Measurements from ENCODE around the gene OR2T34.
"Not testable (repeated sequence)": the region's sequence is repeated elsewhere in the genome, so short reads cannot be mapped to it uniquely, and the experiment has no call there.

The OR2T34 gene

DNA sequence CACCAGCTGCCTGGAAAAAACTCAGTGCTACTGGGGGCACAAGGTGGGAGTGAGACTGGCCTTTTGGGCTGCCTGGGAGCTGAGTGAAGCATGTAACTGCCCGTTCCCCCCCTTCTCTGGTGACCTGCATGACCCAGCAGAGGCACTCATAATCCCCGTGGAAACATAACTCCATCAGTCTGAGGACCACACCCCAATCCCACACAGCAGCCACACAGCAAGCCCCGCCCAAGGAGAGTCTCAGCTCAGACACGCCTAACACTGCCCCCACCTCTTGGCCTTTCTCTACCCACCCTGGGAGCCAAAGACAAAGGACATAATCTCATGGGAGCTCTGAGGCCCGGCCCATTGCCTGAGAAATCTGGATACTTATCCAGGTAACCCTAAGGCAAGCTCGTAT is 23.5 kb downstream of the OR2T34 start:
- DNase-seq (ENCODE audit: low spot score), result not testable (repeated sequence)

DNA sequence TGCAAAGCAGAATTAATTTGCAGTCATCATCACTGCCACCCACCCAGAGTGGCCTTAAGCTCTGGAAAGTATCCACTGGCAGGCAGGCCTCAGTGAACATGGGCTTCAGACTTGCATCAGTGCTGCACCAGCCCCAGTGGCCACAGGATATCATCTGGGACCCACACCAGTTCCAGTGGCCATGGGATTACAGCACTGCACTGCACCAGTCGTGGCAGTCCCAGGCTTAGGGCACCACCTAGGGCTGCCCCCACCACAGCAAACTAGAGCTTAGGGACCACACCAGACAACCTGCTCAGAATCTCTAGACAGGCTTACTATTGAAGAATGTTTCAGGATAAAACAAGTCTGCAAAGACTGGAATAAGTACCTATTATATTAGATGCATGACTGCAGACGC is 27.2 kb downstream of the OR2T34 start:
- not testable (repeated sequence) for DNase-seq (ENCODE audit: low spot score)

DNA sequence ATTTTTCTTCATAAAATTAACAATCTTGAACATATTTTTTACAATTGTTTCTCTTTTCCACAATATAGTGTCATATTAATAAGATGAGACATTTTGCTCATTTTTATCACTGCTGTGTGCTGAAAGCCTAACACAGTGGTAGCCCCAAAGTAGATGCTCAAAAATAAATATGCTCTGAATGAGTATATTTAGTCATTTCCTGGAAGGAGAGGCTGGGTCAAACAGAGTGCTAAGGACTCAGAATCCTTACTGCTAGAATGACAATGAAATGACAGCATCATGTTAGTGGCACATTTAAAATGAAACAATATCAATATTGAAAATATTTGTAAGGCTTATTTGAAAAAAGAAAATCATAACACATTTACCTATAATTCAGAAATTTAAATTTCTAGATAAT is 37.1 kb downstream of the OR2T34 start:
- not testable (repeated sequence) for DNase-seq (ENCODE audit: low spot score)
